Measurements from ENCODE around the gene AGPAT2. TPM values are rescaled to one million over a fixed set of nuclear protein-coding genes. Genes with fewer than 3 reads are reported as not detected.
A peak's percentile ranks its signal among the peaks of the same experiment; 100 is the strongest.

AGPAT2 gene
- total RNA-seq, 1 donor from 2014 or later = 36.4 TPM

DNA sequence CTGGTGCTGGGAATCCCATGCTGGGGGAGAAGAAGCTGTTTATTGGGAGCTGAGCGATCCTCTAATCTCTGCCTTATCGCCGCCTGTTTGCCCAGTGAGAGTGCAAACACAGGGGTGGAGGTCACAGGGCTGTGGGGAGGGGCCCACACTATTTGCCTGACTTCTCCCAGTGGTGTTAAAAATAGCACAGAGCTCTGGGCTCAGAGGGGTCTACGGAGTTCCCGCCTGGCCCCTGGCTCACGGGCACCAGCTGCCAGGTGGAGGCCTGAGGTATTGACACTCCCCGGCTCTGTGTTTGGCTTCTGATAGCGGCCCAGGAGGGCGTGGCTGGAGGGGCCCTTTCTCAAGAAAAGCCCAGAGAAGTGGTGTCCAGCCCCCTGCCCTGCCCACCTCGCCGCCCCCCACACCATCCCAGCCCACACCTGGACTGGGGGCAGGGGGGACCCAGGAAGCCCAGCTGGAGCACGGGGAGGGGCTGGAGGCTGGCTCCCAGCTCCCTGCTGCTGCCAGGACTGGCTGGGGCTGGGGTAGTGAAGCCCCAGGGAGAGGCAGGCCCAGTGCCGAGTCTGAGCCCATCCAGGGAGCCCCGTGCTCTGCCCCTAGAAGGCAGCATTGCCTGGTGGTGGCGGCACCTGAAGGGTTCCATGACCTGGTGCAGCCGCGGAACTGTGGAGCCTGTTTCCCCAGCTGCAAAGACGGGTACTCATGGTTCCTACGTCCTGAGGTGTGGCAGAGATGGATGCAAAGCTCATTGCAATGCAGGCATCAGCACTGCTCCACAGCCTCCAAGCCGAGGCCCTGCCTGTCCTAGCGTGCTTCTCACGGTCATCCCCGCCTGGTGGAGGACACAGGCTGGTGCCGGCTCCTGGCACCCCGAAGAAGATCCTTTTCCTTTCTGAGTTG, 60.3 kb downstream of the AGPAT2 start:
- Mint-ChIP-seq H3K27me3 (ENCODE audit: unreplicated experiment) (no peaks in the 10 kb centered on the region), H3K4me1 (ENCODE audit: unreplicated experiment) (peaks cover 28% of the 10 kb centered on the region), H3K27ac (ENCODE audit: unreplicated experiment) (no peak overlapping the region), H3K4me3 (ENCODE audit: unreplicated experiment) (no peak overlapping the region), H3K36me3 (ENCODE audit: unreplicated experiment) (no peaks in the 10 kb centered on the region), H3K9me3 (ENCODE audit: unreplicated experiment) (no peaks in the 10 kb centered on the region)
- no peak for DNase-seq (ENCODE audit: extremely low spot score, unreplicated experiment)
- TF ChIP-seq, protein P1, sequence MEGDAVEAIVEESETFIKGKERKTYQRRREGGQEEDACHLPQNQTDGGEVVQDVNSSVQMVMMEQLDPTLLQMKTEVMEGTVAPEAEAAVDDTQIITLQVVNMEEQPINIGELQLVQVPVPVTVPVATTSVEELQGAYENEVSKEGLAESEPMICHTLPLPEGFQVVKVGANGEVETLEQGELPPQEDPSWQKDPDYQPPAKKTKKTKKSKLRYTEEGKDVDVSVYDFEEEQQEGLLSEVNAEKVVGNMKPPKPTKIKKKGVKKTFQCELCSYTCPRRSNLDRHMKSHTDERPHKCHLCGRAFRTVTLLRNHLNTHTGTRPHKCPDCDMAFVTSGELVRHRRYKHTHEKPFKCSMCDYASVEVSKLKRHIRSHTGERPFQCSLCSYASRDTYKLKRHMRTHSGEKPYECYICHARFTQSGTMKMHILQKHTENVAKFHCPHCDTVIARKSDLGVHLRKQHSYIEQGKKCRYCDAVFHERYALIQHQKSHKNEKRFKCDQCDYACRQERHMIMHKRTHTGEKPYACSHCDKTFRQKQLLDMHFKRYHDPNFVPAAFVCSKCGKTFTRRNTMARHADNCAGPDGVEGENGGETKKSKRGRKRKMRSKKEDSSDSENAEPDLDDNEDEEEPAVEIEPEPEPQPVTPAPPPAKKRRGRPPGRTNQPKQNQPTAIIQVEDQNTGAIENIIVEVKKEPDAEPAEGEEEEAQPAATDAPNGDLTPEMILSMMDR (IDR thresholded peaks at IDR 0.05) = no peak

DNA sequence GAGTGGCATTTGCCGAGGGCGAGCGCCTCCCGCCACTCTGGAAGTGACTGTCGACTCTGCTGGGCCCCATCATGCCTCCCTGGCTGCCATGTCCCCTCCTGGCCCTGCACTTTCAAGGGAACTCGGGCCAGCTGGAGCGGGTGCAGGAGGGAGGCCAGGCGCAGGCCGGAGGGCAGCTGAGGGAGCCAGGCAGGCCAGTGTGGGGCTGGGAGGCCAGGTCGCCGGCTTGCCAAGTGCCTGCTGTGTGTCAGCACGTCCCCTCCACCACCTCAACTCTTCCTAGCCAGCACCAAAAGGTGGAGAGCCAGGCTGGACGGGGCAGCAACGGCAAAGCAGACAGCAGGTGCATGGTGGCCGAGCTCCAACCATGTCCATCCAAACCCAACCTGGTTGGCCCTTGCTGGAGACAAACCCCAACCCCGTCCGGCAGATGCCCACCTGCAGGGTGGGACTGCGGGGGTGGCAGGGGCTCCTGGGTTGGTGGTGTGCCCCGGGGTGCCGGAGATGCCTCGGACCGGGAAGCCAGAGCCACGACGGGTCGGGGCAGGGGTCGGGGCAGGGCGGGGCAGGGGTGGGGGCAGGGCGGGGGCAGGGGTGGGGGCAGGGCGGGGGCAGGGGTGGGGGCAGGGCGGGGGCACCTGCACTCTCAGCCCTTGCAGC, 61.1 kb downstream of the AGPAT2 start:
- Mint-ChIP-seq H3K36me3 (ENCODE audit: unreplicated experiment) (no peaks in the 10 kb centered on the region), H3K9me3 (ENCODE audit: unreplicated experiment) (no peaks in the 10 kb centered on the region), H3K4me1 (ENCODE audit: unreplicated experiment) (peaks cover 28% of the 10 kb centered on the region), H3K4me3 (ENCODE audit: unreplicated experiment) (no peak overlapping the region), H3K27me3 (ENCODE audit: unreplicated experiment) (no peaks in the 10 kb centered on the region), H3K27ac (ENCODE audit: unreplicated experiment) (no peak overlapping the region)
- no peak for DNase-seq (ENCODE audit: extremely low spot score, unreplicated experiment)
- TF ChIP-seq, protein P1 (IDR thresholded peaks at IDR 0.05) = no peak

DNA sequence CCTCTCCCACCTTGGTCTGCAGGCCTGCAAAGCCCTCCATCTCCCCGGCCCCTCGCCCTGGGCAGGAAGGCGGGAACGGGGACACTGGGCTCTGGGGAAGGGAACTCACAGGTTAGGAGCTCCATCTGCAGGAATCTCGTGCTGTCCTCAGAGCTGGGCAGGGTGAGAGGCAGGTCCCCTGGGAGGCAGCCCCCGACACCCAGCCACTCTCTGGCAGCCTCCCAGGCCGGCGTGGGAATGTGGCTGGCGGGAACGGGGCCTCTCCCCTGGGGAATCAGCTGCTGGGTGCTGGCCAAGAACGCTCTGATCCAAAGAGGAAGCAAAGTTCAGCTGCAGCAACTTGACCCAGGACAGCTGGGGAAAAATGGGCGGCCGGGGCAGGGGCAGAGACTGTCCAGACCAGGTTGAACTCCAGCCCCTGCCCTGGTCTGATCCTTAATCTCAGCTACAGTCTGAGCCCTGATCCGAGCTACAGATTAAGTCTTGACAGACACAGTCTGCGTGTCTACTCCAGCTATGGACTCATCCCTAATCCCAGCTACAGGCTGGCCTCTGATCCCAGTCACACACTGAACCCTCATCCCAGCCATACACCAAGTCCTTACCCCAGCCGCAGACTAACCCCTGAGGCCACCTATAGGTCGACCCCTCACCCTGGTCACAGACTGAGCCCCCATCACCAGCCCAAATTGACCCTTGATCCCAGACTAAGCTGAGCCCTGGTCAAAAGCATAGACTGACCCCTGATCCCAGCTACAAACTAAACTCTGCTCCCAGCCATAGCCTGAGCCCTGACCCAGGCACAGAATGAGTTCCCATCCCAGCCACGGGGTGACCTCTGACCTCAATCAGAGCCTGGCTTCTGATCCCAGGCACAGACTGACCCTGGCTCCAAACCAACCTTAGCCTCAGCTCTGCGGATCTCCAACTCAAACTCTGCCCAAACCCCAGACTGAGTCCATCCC, 61.9 kb downstream of the AGPAT2 start:
- H3K27ac Mint-ChIP-seq (ENCODE audit: unreplicated experiment) = no peak overlapping the region
- H3K4me1 Mint-ChIP-seq (ENCODE audit: unreplicated experiment) = peaks cover 26% of the 10 kb centered on the region
- H3K9me3 Mint-ChIP-seq (ENCODE audit: unreplicated experiment) = no peaks in the 10 kb centered on the region
- DNase-seq (ENCODE audit: extremely low spot score, unreplicated experiment) = no peak
- H3K36me3 Mint-ChIP-seq (ENCODE audit: unreplicated experiment) = no peaks in the 10 kb centered on the region
- no peaks in the 10 kb centered on the region for H3K27me3 Mint-ChIP-seq (ENCODE audit: unreplicated experiment)
- no peak overlapping the region for H3K4me3 Mint-ChIP-seq (ENCODE audit: unreplicated experiment)
- TF ChIP-seq, protein P1 (IDR thresholded peaks at IDR 0.05) = peak; percentile 70

DNA sequence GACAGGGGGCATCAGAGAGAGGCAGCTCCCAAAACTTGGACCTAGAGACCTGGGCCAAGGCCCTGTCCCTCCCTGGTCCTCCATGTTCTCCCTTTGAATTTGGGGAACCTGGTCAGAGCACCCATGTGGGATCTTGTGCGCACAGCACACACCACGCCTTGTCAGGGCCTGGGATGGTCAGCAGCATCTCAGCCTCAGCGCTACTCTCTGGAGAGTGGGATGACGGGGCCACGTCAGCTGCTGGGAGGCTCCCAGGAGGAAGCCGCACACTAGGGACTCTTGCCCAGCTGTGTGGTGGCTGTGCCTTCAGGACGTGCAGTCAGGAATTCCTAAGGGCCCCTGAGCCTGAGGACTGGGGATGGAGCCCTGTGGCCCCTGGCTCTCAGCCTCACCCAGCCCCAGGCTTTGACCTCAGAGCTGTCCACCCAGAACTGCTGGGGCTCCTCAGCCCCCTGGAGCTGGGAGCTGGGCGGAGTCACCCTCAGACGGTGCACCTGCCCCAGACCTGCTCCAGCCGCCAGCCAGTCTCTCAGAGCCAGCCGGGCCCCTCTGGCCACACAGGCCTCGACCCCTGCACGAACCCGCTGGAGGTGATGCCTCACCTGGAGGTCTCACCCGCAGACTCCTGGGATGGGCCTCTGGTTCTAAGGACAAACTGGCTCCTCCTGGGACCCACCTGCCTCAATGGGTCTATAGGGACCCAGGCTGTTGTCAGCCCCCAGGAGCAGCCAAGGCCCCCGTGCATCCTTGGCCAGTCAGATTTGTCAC, 62.9 kb downstream of the AGPAT2 start:
- H3K4me1 Mint-ChIP-seq (ENCODE audit: unreplicated experiment) = peaks cover 22% of the 10 kb centered on the region
- TF ChIP-seq, protein P1 (IDR thresholded peaks at IDR 0.05) = no peak

More for the DNA sequence above, 62.9 kb downstream of the AGPAT2 start:
- Mint-ChIP-seq H3K4me3 (ENCODE audit: unreplicated experiment) (no peak overlapping the region), H3K27ac (ENCODE audit: unreplicated experiment) (no peak overlapping the region), H3K36me3 (ENCODE audit: unreplicated experiment) (no peaks in the 10 kb centered on the region), H3K9me3 (ENCODE audit: unreplicated experiment) (no peaks in the 10 kb centered on the region), H3K27me3 (ENCODE audit: unreplicated experiment) (no peaks in the 10 kb centered on the region)
- DNase-seq (ENCODE audit: extremely low spot score, unreplicated experiment) = no peak

All from osteocyte (in vitro differentiated cells).